GM23338 (cell line): Measurements from ENCODE around the gene LRRC73. TPM values are rescaled to one million over a fixed set of nuclear protein-coding genes. Genes with fewer than 3 reads are reported as not detected.

Source experiments
- ATAC-seq: fragments of 200-7000 bp; cut with Tn5 transposase; 3 replicates; pipeline ENCODE4 v1.9.1; 2020
- DNase-seq: peaks from one replicate; pipeline ENCODE4 v3.0.0-alpha.2; 2015; ENCODE audit warnings: low spot score
- H2AFZ ChIP-seq: fragments of 200-600 bp; sonication (generic); 2 replicates; pipeline ENCODE4 v1.8.0; 2016; ENCODE audit warnings: antibody characterized with exemption, mild to moderate bottlenecking, moderate library complexity
- H3F3A ChIP-seq: fragments of 200-600 bp; sonication (generic); replicated peaks from 2 replicates; pipeline ENCODE4 v1.8.0; 2017; ENCODE audit warnings: antibody characterized with exemption, mixed run types, low read depth
- H3K27ac ChIP-seq: fragments of 200-600 bp; sonication (generic); 2 replicates; pipeline ENCODE4 v1.6.1; 2016; ENCODE audit warnings: low read depth
- H3K27me3 ChIP-seq: fragments of 200-600 bp; sonication (generic); 2 replicates; pipeline ENCODE4 v1.8.0; 2016; ENCODE audit warnings: mild to moderate bottlenecking, mixed run types, moderate library complexity; ENCODE audit not compliant: insufficient read depth
- H3K36me3 ChIP-seq: fragments of 200-600 bp; sonication (generic); 2 replicates; pipeline ENCODE4 v1.8.0; 2016; ENCODE audit warnings: mild to moderate bottlenecking; ENCODE audit not compliant: insufficient read depth
- H3K4me1 ChIP-seq: fragments of 200-600 bp; sonication (generic); 2 replicates; pipeline ENCODE4 v1.8.0; 2016; ENCODE audit warnings: mild to moderate bottlenecking, moderate library complexity; ENCODE audit not compliant: insufficient read depth
- H3K4me2 ChIP-seq: fragments of 200-600 bp; sonication (generic); 2 replicates; pipeline ENCODE4 v1.7.1; 2017; ENCODE audit warnings: mixed run types
- H3K4me3 ChIP-seq: fragments of 200-600 bp; sonication (generic); 2 replicates; pipeline ENCODE4 v1.6.1; 2016; ENCODE audit warnings: mixed run types
- H3K79me2 ChIP-seq: fragments of 200-600 bp; sonication (generic); replicated peaks from 2 replicates; pipeline ENCODE4 v1.8.0; 2017; ENCODE audit warnings: mild to moderate bottlenecking; ENCODE audit not compliant: insufficient read depth
- H3K9me2 ChIP-seq: fragments of 200-600 bp; sonication (generic); 2 replicates; pipeline ENCODE4 v1.8.0; 2017; ENCODE audit not compliant: insufficient read depth
- H4K20me1 ChIP-seq: fragments of 200-600 bp; sonication (generic); replicated peaks from 2 replicates; pipeline ENCODE4 v1.8.0; 2017; ENCODE audit warnings: mild to moderate bottlenecking; ENCODE audit not compliant: insufficient read depth
- H3K27ac Mint-ChIP-seq: 2 replicates; pipeline ENCODE4 v1.8.0; 2020; ENCODE audit warnings: inconsistent platforms, mild to moderate bottlenecking, moderate library complexity, mixed read lengths
- H3K27me3 Mint-ChIP-seq: 3 replicates; pipeline ENCODE4 v1.8.0; 2022; ENCODE audit warnings: low read depth, mild to moderate bottlenecking, moderate library complexity, mixed read lengths, inconsistent platforms; ENCODE audit not compliant: insufficient read depth, poor library complexity
- H3K36me3 Mint-ChIP-seq: 3 replicates; pipeline ENCODE4 v1.8.0; 2021; ENCODE audit warnings: low read depth, mild to moderate bottlenecking, inconsistent platforms, moderate library complexity, mixed read lengths
- H3K4me1 Mint-ChIP-seq: 3 replicates; pipeline ENCODE4 v1.8.0; 2020; ENCODE audit warnings: mild to moderate bottlenecking, inconsistent platforms, mixed read lengths
- H3K4me3 Mint-ChIP-seq: 3 replicates; pipeline ENCODE4 v1.8.0; 2021; ENCODE audit warnings: moderate library complexity, mild to moderate bottlenecking, inconsistent platforms, mixed read lengths
- H3K9me3 Mint-ChIP-seq: 3 replicates; pipeline ENCODE4 v1.8.0; 2020; ENCODE audit warnings: moderate library complexity, mild to moderate bottlenecking, inconsistent platforms, mixed read lengths
- CREB1 ChIP-seq: fragments of 250-450 bp; sonication (Bioruptor Pico); IDR thresholded peaks from 2 replicates; pipeline ENCODE4 v1.5.0; 2020; ENCODE audit warnings: low read depth, mild to moderate bottlenecking, moderate library complexity
- CTCF ChIP-seq, 2 experiments: fragments of 200-600 bp in 1 of 2; sonication (generic) in 1 of 2; conservative IDR thresholded peaks; 2 replicates each; pipeline versions ENCODE4 v1.5.1 to v1.6.1; 2016 to 2017; ENCODE audit warnings: antibody characterized with exemption in 2 of 2, low read depth in 2 of 2, mild to moderate bottlenecking in 2 of 2, moderate library complexity in 1 of 2
- ETS1 ChIP-seq: IDR thresholded peaks from 2 replicates; pipeline ENCODE4 v1.6.1; 2016; ENCODE audit warnings: antibody characterized with exemption
- EZH2 ChIP-seq: fragments of 200-600 bp; sonication (generic); IDR thresholded peaks from one replicate; pipeline ENCODE4 v1.8.0; 2017; ENCODE audit warnings: antibody characterized with exemption, mild to moderate bottlenecking, low read depth; ENCODE audit not compliant: unreplicated experiment
- EZH2phosphoT487 ChIP-seq: fragments of 200-600 bp; sonication (generic); IDR thresholded peaks from one replicate; pipeline ENCODE4 v1.8.1; 2018; ENCODE audit warnings: antibody characterized with exemption; ENCODE audit not compliant: unreplicated experiment
- JUNB ChIP-seq: IDR thresholded peaks from one replicate; pipeline ENCODE4 v1.6.1; 2016; ENCODE audit warnings: antibody characterized with exemption; ENCODE audit not compliant: unreplicated experiment
- NANOG ChIP-seq: IDR thresholded peaks from 2 replicates; pipeline ENCODE4 v1.6.1; 2016; ENCODE audit warnings: antibody characterized with exemption, borderline replicate concordance
- POLR2AphosphoS5 ChIP-seq: IDR thresholded peaks from 2 replicates; pipeline ENCODE4 v1.6.1; 2016; ENCODE audit warnings: antibody characterized with exemption, low read depth
- REST ChIP-seq: IDR thresholded peaks from one replicate; pipeline ENCODE4 v1.6.1; 2018; ENCODE audit warnings: antibody characterized with exemption; ENCODE audit not compliant: unreplicated experiment
- STAT1 ChIP-seq: IDR thresholded peaks from one replicate; pipeline ENCODE4 v1.6.1; 2016; ENCODE audit warnings: antibody characterized with exemption; ENCODE audit not compliant: unreplicated experiment
- ZNF114 ChIP-seq: fragments of 250-450 bp; sonication (Bioruptor Pico); IDR thresholded peaks from 2 replicates; pipeline ENCODE4 v1.5.0; 2020; ENCODE audit warnings: mild to moderate bottlenecking, moderate library complexity
- ZNF331 ChIP-seq: fragments of 250-450 bp; sonication (Bioruptor Pico); IDR thresholded peaks from 2 replicates; pipeline ENCODE4 v1.5.0; 2020; ENCODE audit warnings: low read depth, mild to moderate bottlenecking, moderate library complexity
- ZNF462 ChIP-seq: fragments of 250-450 bp; sonication (Bioruptor Pico); IDR thresholded peaks from 2 replicates; pipeline ENCODE4 v1.5.0; 2020; ENCODE audit warnings: mild to moderate bottlenecking, moderate library complexity
- polyA plus RNA-seq: library from polyadenylated mRNA; unstranded; fragments of >200 nt; fragmentation: Nextera tagmentation; extraction: Ambion mirVana; gene quantifications from 2 replicates; pipeline ENCODE4 v1.2.1, GENCODE V29; 2016
- total RNA-seq: library from RNA; depleted of rRNA; stranded (reverse); fragments of >200 nt; shearing (Covaris generic); gene quantifications from 2 replicates; pipeline ENCODE4 v1.2.3, GENCODE V29; 2014

LRRC73 gene
- total and polyA plus RNA-seq, 2 experiments from 2014 or later: 0.26 to 0.59 TPM

GRCh38 chr6:43477235-43478007, 32.7 kb downstream of the LRRC73 start, which contains the start of gene TJAP1:
TJAP1 (plus strand) TSS chr6:43477570; CDS start chr6:43499002, 21,432 bp downstream.
- Histone ChIP-seq H3F3A (no peaks in the 10 kb centered on the region), H3K79me2 (peaks cover 47% of the 10 kb centered on the region), H3K27me3 (no peaks in the 10 kb centered on the region), H3K4me3 (peak within 1 kb of the TSS; percentile 81), H3K36me3 (no peaks in the 10 kb centered on the region), H3K4me2 (peak within 1 kb of the TSS; percentile 97), H3K9me2 (no peaks in the 10 kb centered on the region), H4K20me1 (no peaks in the 10 kb centered on the region; the same call in 1 of the 2 replicates), H2AFZ (peak within 1 kb of the TSS; percentile 85; the same call in 1 of the 2 replicates), H3K27ac (peak within 1 kb of the TSS; percentile 70), H3K4me1 (peaks cover 42% of the 10 kb centered on the region)
- peak within 1 kb of the TSS; percentile 48 for H3K27ac Mint-ChIP-seq
- H3K4me3 Mint-ChIP-seq: peak within 1 kb of the TSS; percentile 88
- peak; percentile 96 for ATAC-seq
- DNase-seq: peak; percentile 97
- TF ChIP-seq JUNB: no peak
- no peak for TF ChIP-seq CTCF (conservative IDR thresholded peaks at IDR 0.05; ENCODE audit: low read depth in 2 of 2)
- no peak for TF ChIP-seq REST
- TF ChIP-seq POLR2AphosphoS5: peak; percentile 97
- TF ChIP-seq STAT1: no peak
- no peak for TF ChIP-seq EZH2
- 0 out of 2 replicates have a peak, but pooled peaks have one; percentile 40 for TF ChIP-seq ETS1
- TF ChIP-seq ZNF114 (CRISPR knock-in tag): no peak
- no peak for TF ChIP-seq ZNF462 (CRISPR knock-in tag)
- no peak for TF ChIP-seq NANOG
- TF ChIP-seq CREB1: peak; percentile 86
- TF ChIP-seq ZNF331 (CRISPR knock-in tag): no peak
- no peak for TF ChIP-seq EZH2phosphoT487
- H3K27me3 Mint-ChIP-seq: peaks cover 7% of the 10 kb centered on the region
- H3K9me3 Mint-ChIP-seq: no peaks in the 10 kb centered on the region
- H3K4me1 Mint-ChIP-seq: peaks cover 42% of the 10 kb centered on the region
- H3K36me3 Mint-ChIP-seq: no peaks in the 10 kb centered on the region; the same call in 2 of the 3 replicates
